GM18870 (cell line): ENCODE measurements around the gene COL20A1.

ENCODE experiments used
- ATAC-seq: cut with Tn5 transposase; IDR thresholded peaks from one replicate; pipeline ENCODE4 v1.9.1; 2021; ENCODE audit warnings: moderate library complexity; ENCODE audit not compliant: unreplicated experiment

Gene COL20A1

GRCh38 chr20:63359164-63359934 lies 66.4 kb downstream of the COL20A1 start:
- ATAC-seq, result no peak

- no peak for ATAC-seq
Observed at GRCh38 chr20:63359937-63360849, 67.2 kb downstream of the COL20A1 start.

GRCh38 chr20:63360850-63361518 lies 68.0 kb downstream of the COL20A1 start, which contains the start of gene CHRNA4:
Gene CHRNA4 (minus strand): TSS chr20:63361349. CDS start chr20:63361165, 184 bp downstream.
- ATAC-seq, result no peak

- no peak for ATAC-seq
Observed at GRCh38 chr20:63361519-63362435, 68.8 kb downstream of the COL20A1 start.

DNA sequence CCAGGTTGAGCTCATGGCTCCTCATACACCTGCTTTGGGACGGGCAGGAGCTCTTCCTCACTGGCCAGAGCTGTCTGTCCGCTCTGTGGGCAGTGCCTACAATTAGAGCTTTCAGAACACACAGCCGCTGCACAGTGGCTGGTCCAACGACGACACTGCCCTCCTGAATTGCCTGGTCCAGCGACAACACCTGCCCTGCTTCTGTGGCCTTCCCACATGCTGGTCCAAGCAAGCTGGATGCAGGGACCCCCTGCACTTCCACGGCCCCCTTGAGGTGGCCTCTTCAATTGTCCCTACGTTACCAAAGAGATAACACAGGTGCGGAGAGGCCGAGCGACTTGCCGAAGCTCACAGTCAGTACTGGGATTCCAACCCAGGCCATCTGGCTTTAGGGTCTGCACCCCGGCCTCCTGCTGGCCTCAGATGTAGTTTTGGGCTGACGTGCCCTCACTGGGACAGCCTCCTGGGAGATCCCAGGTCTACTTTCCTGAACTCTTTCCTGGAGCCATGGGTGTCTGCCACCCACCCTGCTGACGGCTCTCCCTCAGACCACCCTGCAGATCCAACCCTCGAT lies 69.5 kb downstream of the COL20A1 start:
- ATAC-seq, result no peak

GRCh38 chr20:63363013-63363957 lies 70.3 kb downstream of the COL20A1 start:
- no peak for ATAC-seq

DNA sequence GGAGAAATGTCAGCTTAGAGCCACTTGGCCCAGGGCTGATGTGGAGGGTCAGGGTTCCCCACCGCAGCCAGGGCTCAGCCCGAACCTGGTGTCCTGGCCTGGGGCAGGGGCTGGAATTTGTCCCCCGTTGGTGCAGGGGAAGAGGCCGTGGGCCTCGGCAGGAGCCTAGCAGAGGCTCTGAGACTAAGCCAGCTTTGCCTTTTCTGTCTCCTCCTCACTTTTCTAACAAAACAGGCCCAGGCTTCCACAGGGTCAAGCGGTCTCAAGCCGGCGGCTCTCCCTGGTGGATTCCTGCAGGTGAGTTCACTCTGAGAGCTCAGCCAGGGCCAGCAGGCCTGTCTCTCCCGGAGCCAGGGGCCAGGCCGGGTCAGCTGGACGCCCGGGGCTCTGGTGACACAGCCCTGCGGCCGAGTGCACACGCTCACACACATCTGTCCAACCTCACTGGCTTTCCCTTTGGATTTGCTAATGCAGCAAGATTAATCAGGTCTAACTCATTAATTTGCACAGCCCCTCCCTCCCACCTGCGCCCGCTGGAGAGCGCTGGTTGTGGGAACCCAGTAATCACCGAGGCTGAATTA lies 71.1 kb downstream of the COL20A1 start:
- ATAC-seq, result no peak

GRCh38 chr20:63364801-63365585 lies 72.0 kb downstream of the COL20A1 start:
- ATAC-seq, result no peak

GRCh38 chr20:63365601-63366389 lies 72.8 kb downstream of the COL20A1 start:
- ATAC-seq, result no peak

- ATAC-seq, result no peak
Observed at GRCh38 chr20:63366390-63367365, 73.7 kb downstream of the COL20A1 start.

DNA sequence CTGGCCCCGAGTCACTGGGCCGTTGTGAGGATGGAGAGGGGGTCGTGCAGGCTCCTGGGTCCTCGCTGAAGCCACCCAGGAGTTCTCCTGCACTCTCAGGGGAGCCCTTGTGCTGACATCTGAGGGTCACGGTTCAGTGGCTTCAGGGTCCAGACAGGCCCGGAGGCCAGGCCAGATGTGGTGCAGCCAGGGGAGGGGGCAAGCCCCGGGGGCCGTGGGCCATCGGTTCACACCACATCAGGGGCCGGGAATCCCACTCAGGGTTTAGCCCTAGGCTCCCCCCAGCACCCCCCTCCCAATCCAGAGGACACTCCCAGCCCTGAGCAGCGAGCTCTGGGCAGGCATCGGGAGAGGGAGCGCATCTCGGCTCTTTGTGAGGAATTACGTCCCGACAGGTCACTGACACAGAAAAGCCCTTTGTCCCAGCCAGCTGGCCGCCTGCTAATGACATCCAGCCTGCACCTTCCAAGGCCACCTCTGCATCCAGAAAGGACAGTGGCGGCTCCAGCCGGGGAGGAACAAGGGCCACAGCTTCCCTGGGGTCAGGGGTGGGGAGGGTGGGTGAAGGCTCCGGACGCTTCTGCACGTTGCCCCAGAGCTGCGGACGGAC lies 74.6 kb downstream of the COL20A1 start:
- ATAC-seq, result no peak

DNA sequence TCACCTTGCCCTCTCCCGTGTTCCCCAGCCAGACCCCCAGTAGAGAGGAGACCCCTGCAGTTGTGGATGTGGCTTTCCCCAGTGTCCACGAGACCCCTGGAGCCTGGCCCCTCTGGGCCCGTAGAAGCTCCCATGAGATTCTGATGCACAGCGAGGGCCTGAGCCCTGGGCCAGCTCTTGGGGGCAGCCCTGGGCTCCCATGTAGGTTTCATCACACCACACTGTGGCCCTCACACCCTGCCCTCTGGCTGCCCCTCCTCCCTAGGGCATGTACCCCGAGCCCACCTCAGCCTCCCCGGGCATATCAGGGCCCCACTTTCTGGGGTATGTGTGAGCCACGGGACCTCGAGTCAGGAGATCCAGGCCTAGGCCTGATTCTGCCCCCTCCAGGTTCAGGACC lies 75.2 kb downstream of the COL20A1 start:
- ATAC-seq, result no peak

- no peak for ATAC-seq
Observed at GRCh38 chr20:63369024-63369530, 76.1 kb downstream of the COL20A1 start.

DNA sequence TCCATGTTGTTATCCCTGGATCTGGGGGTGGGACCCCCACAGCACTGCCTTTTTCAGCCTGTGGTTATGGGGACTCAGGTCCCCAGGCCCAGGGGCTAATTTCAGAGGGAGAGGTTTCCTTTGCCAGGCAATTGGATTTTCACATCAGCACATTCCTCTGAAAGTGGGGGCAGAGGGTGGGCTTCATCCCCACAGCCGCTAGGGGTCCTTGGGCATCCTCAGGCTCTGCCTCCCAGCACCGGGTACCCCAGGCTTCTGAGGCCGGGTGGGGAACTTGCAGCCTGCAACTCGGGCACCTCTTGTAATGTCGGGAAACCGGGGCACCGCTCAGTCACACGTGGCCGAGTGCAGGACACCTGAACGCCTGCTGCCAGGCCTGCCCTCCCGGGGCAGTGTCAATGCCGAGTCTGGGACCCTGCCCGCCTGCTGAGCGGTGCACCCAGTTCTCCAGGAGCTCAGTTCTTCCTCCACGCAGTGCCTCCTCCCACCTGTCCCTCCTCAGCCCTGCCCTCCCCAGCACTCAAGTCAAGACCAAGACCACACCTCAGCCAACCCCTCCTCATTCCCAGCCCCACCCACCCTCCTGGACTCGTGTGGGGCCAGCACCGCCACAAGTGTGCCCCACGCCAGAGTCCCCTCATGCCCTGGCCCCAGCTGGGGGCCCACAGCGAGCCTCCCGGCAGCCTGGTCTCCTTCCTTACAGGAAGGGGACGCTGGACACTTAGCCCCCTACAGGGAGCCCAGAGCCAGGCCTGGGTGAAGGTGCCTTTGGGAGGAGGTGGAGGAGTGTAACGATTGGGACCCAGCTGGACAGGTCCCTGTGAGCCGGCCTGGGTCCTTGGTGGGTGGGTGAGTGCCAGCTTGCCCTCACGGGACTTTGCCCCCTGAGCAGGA lies 77.0 kb downstream of the COL20A1 start:
- ATAC-seq, result no peak
